ENCODE data around the gene NME1.

DNA sequence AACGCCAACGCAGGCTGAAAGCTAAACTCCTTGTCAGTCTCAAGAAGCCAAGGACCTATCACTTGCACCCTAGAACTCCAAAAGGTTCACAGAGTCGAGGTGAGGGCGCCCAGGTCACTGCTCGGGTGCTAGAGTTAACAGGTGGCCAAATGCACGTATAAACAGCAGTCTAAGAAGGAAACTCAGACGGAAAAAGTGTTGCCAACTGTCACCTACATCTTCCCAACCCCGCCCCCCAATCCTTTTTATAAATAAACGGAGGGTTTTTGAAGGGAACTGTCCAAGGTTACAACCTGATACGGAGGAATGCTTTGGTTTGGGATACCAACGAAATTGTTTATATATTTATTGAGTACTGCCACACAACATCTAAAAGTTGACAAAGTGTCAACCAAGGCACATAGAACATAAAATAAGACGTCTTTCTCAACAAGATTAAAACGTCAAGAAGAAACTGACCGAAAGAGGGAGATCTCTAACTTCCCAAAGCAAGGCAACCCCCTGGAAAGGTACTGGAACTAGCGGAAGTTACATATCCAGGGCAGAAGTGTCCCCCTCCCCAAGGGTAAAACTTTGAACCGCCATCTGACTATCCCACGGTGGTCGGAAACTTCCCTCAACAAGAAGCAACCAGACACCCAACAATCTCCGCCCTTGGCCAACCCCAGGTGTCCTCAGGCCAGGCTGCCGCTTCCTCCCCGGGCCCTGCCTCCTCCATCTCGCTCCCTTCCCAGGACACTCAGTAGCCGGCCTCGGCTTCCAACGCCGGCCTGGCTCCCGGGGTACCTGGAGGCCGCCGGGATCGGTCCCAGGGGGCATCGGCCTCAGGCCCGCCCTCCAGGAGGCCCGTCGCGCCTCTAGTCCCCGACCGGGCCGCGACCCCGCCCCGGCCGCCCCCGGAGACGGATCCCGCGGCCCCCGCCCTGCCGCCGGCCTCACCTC is 33.7 kb upstream of the NME1 start:
- peak; percentile 36 to 41 for TF ChIP-seq POLR2A (IDR thresholded peaks at IDR 0.05)
- TF ChIP-seq, protein P1, sequence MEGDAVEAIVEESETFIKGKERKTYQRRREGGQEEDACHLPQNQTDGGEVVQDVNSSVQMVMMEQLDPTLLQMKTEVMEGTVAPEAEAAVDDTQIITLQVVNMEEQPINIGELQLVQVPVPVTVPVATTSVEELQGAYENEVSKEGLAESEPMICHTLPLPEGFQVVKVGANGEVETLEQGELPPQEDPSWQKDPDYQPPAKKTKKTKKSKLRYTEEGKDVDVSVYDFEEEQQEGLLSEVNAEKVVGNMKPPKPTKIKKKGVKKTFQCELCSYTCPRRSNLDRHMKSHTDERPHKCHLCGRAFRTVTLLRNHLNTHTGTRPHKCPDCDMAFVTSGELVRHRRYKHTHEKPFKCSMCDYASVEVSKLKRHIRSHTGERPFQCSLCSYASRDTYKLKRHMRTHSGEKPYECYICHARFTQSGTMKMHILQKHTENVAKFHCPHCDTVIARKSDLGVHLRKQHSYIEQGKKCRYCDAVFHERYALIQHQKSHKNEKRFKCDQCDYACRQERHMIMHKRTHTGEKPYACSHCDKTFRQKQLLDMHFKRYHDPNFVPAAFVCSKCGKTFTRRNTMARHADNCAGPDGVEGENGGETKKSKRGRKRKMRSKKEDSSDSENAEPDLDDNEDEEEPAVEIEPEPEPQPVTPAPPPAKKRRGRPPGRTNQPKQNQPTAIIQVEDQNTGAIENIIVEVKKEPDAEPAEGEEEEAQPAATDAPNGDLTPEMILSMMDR (IDR thresholded peaks at IDR 0.05 in 4 of 5, conservative IDR thresholded peaks at IDR 0.05 in 1 of 5), result peak in 3 of 5 experiments; percentile 32 to 41 (median 37)

Data from gastrocnemius medialis (tissue), 4 donors.